Lung (tissue), 16 donors: ENCODE measurements around the gene C6orf15. TPM values are rescaled to one million over a fixed set of nuclear protein-coding genes. Genes with fewer than 3 reads are reported as not detected.
A peak's percentile ranks its signal among the peaks of the same experiment; 100 is the strongest.

ENCODE experiments used
- ATAC-seq: fragments of 200-7000 bp; cut with Tn5 transposase; one replicate; pipeline ENCODE4 v1.9.1; 2020; ENCODE audit warnings: moderate number of reproducible peaks; ENCODE audit not compliant: insufficient read depth, low FRiP score
- DNase-seq, 3 donors: peaks; one replicate each; pipeline ENCODE4 v3.0.0-alpha.2; 2013 to 2017
- H3K27ac ChIP-seq, 2 donors: one replicate each; pipeline ENCODE4 v1.5.1; 2013; ENCODE audit warnings: mild to moderate bottlenecking in 2 of 2, moderate library complexity in 2 of 2, control low read depth in 1 of 2, inconsistent platforms in 1 of 2, low read depth in 1 of 2, low read length in 1 of 2
- H3K27me3 ChIP-seq, 3 donors: one replicate each; pipeline ENCODE4 v1.5.1; 2013; ENCODE audit warnings: low read length in 2 of 3; ENCODE audit not compliant: control insufficient read depth in 3 of 3, insufficient read depth in 3 of 3
- H3K36me3 ChIP-seq, 4 donors: one replicate each; pipeline ENCODE4 v1.5.1; 2013; ENCODE audit warnings: low read length in 4 of 4, mild to moderate bottlenecking in 1 of 4, moderate library complexity in 1 of 4; ENCODE audit not compliant: control insufficient read depth in 4 of 4, insufficient read depth in 4 of 4
- H3K4me1 ChIP-seq, 5 donors: one replicate each; pipeline ENCODE4 v1.5.1; 2013; ENCODE audit warnings: low read length in 5 of 5, mild to moderate bottlenecking in 2 of 5, moderate library complexity in 1 of 5; ENCODE audit not compliant: control insufficient read depth in 5 of 5, insufficient read depth in 5 of 5
- H3K4me3 ChIP-seq: one replicate; pipeline ENCODE4 v1.5.1; 2013; ENCODE audit warnings: mild to moderate bottlenecking, control low read depth, moderate library complexity
- H3K9ac ChIP-seq, 2 donors: one replicate each; pipeline ENCODE4 v1.5.1; 2013; ENCODE audit warnings: low read length in 2 of 2, control low read depth in 1 of 2; ENCODE audit not compliant: insufficient read depth in 1 of 2
- H3K9me3 ChIP-seq, 4 donors: one replicate each; pipeline ENCODE4 v1.5.1; 2013; ENCODE audit warnings: low read length in 3 of 4, mild to moderate bottlenecking in 1 of 4, moderate library complexity in 1 of 4; ENCODE audit not compliant: control insufficient read depth in 4 of 4, insufficient read depth in 3 of 4
- WGBS, 2 donors: extraction: QIAGEN DNeasy Blood & Tissue Kit; methylation state at CpG; one replicate each; pipeline ENCODE4 v1.1.7; 2013; 5-methylcytosine and 5-hydroxymethylcytosine counted together
- long read RNA-seq, 5 donors: transcript quantifications; one replicate each; lab custom pipeline, GENCODE V29; 2026
- polyA plus RNA-seq, 2 donors: library from polyadenylated mRNA; stranded (reverse); fragments of 200-250 nt; gene quantifications; one replicate each; pipeline ENCODE4 v1.2.1, GENCODE V29; 2013
- total RNA-seq, 2 donors: library from RNA; depleted of rRNA in 1 of 2; stranded (reverse); fragments of >200 nt in 1 of 2; gene quantifications; one replicate each; pipeline ENCODE4 v1.2.1, GENCODE V29; 2014 to 2021
- TF ChIP-seq, protein P1 (sequence below): IDR thresholded peaks from 2 replicates; pipeline ENCODE4 v1.5.1; 2012; ENCODE audit warnings: mild to moderate bottlenecking; ENCODE audit errors: control extremely low read depth, extremely low read depth
- donor health status: control.
- donor health status: control.
- donor health status: Bipolar disorder and iron deficiency.
- donor health status: healthy.
- donor health status: DM: yes; HTN: yes; CAD: no.

C6orf15 gene
- total RNA-seq (not detected), polyA plus RNA-seq (not detected)
- long read RNA-seq, donor 1, result 0 reads
- long read RNA-seq, donor 2, result 0 reads
- long read RNA-seq, donor 3, result 0 reads
- long read RNA-seq, donor 4, result 0 reads
- long read RNA-seq, donor 5, result 0 reads

DNA sequence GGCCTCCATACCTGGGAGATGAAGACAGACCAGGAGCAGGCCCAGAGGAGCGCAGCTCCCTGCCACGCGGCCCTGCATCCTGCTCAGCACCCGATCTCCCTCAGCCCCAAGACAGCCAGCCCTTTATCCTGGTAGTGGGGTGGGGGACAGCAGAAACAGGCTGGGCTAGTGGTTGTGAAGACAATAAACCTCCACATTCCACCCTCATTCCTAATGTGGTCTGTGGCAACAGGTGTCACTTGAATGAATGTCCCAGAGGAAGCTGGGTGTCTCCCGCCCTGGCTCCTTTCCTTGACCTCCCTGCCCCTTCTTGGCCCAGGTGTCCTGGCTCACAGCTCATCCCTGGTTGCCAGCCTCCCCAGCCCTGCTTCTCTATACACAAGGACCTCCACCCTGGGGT is at the start of gene C6orf15:
Gene C6orf15 (minus strand): TSS at position 98 of the 400 bp plus-strand sequence. CDS start 20 bp downstream, at position 78.
- no peaks in the 10 kb centered on the region for H3K36me3 ChIP-seq
- DNase-seq (no peak), ATAC-seq (no peak)
- H3K9ac ChIP-seq, result no peak within 1 kb of the TSS
- H3K4me3 ChIP-seq, result no peak within 1 kb of the TSS
- TF ChIP-seq, protein P1, sequence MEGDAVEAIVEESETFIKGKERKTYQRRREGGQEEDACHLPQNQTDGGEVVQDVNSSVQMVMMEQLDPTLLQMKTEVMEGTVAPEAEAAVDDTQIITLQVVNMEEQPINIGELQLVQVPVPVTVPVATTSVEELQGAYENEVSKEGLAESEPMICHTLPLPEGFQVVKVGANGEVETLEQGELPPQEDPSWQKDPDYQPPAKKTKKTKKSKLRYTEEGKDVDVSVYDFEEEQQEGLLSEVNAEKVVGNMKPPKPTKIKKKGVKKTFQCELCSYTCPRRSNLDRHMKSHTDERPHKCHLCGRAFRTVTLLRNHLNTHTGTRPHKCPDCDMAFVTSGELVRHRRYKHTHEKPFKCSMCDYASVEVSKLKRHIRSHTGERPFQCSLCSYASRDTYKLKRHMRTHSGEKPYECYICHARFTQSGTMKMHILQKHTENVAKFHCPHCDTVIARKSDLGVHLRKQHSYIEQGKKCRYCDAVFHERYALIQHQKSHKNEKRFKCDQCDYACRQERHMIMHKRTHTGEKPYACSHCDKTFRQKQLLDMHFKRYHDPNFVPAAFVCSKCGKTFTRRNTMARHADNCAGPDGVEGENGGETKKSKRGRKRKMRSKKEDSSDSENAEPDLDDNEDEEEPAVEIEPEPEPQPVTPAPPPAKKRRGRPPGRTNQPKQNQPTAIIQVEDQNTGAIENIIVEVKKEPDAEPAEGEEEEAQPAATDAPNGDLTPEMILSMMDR, result no peak
- H3K27me3 ChIP-seq, result peaks cover 0 to 11% (median 10%) of the 10 kb centered on the region in 3 donors
- H3K4me1 ChIP-seq, result peaks cover 0 to 18% (median 0%) of the 10 kb centered on the region in 5 donors
- WGBS, 2 donors, result 91 to 92% methylated on average over 5 of the region's 5 CpGs
- no peaks in the 10 kb centered on the region for H3K9me3 ChIP-seq
- H3K27ac ChIP-seq, result no peak within 1 kb of the TSS

GRCh38 chr6:31161216-31162126 is 49.1 kb upstream of the C6orf15 start:
- Histone ChIP-seq H3K9me3 (no peaks in the 10 kb centered on the region), H3K9ac (no peak overlapping the region), H3K27me3 (no peaks in the 10 kb centered on the region), H3K36me3 (peaks cover 0 to 12% (median 7%) of the 10 kb centered on the region in 4 donors), H3K4me3 (no peak overlapping the region), H3K4me1 (peaks cover 3 to 21% (median 9%) of the 10 kb centered on the region in 5 donors), H3K27ac (no peak overlapping the region)
- DNase-seq (no peak), ATAC-seq (no peak)
- WGBS, 2 donors, result 92 to 93% methylated on average over 19 of the region's 19 CpGs
- TF ChIP-seq, protein P1, result no peak

DNA sequence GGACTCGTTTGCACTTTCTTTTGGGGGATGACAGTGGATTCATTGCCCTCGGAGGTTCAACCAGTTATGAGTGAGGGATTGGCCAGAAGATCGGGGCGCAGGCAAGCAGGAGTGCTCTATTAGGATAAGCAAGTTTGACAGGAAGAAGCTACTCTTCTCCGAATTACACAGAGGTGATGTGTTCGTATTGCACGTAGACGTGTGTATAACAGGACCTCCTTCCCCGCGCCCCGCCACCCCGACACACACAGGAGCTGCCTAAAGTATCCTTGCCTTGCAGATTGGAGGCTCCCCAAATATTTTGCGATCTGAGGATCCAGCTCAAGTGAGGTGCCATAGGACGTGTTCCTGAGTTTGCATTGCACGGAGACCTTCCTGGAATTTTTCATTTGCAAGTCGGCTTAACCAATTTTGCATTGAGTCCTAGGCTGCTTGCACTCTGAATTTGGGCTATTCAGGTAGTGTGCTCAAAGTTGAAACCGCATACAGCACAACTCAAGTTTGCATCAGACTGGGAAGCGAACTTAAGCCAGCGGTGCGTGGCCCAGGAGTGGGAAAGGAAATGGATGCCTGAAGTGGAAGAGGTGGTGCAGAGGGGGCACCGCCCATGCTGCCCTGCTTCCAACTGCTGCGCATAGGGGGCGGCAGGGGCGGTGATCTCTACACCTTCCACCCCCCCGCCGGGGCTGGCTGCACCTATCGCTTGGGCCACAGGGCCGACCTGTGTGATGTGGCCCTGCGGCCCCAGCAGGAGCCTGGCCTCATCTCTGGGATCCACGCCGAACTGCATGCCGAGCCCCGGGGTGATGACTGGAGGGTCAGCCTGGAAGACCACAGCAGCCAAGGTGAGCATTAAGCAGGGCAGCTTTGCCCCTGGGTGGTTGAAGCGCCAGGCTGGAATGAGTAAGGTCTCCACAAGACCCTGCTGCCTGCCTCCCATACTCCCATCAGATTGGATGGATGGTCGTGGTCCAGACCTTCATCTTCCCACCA is 46.8 kb upstream of the C6orf15 start:
- H3K27me3 ChIP-seq, result no peaks in the 10 kb centered on the region
- H3K4me3 ChIP-seq, result peak overlapping the region; percentile 77
- H3K36me3 ChIP-seq, result peaks cover 0 to 15% (median 10%) of the 10 kb centered on the region in 4 donors
- no peaks in the 10 kb centered on the region for H3K9me3 ChIP-seq
- 17 to 25% methylated on average over 35 of the region's 35 CpGs for whole genome bisulfite sequencing, 2 donors
- DNase-seq (no peak), ATAC-seq (no peak)
- TF ChIP-seq, protein P1, result no peak
- peaks cover 3 to 21% (median 9%) of the 10 kb centered on the region in 5 donors for H3K4me1 ChIP-seq
- peak overlapping the region; percentile 6 to 23 for H3K9ac ChIP-seq
- H3K27ac ChIP-seq, result no peak overlapping the region
